ENCODE measurements around the gene OR10AD1.
"Not testable (repeated sequence)": the region's sequence is repeated elsewhere in the genome, so short reads cannot be mapped to it uniquely, and the experiment has no call there.

The OR10AD1 gene, protein sequence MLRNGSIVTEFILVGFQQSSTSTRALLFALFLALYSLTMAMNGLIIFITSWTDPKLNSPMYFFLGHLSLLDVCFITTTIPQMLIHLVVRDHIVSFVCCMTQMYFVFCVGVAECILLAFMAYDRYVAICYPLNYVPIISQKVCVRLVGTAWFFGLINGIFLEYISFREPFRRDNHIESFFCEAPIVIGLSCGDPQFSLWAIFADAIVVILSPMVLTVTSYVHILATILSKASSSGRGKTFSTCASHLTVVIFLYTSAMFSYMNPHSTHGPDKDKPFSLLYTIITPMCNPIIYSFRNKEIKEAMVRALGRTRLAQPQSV

DNA sequence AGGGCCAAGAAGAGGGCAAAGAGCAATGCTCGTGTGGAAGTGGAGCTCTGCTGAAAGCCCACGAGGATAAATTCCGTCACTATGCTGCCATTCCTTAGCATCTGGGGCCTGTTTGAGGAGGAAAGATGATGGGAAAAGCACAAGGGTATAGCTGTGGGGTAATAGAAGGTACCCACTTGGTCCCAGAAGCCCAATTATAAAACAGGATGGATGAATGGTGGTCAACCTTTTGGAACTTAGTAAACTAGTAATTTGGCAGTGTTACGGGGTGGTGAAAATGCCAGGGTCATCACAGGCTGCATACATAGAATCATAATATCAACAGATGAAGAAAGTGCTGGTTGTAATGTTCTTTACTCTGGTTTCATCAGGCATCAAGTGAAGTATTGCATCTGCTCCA lies at the start of gene OR10AD1:
TSS of gene OR10AD1 (minus strand) at position 101 of the 400 bp plus-strand sequence. CDS start at position 101, 0 bp downstream.
- no peak within 1 kb of the TSS for H3K4me3 Mint-ChIP-seq
- peaks cover 46% of the 10 kb centered on the region for H3K9me3 Mint-ChIP-seq
- DNase-seq (no peak), ATAC-seq (no peak)
- peaks cover 25% of the 10 kb centered on the region for H3K4me1 Mint-ChIP-seq
- no peaks in the 10 kb centered on the region for H3K27me3 Mint-ChIP-seq
- H3K27ac Mint-ChIP-seq: no peak within 1 kb of the TSS
- peaks cover 53% of the 10 kb centered on the region for H3K36me3 Mint-ChIP-seq (ENCODE audit: low read depth)

DNA sequence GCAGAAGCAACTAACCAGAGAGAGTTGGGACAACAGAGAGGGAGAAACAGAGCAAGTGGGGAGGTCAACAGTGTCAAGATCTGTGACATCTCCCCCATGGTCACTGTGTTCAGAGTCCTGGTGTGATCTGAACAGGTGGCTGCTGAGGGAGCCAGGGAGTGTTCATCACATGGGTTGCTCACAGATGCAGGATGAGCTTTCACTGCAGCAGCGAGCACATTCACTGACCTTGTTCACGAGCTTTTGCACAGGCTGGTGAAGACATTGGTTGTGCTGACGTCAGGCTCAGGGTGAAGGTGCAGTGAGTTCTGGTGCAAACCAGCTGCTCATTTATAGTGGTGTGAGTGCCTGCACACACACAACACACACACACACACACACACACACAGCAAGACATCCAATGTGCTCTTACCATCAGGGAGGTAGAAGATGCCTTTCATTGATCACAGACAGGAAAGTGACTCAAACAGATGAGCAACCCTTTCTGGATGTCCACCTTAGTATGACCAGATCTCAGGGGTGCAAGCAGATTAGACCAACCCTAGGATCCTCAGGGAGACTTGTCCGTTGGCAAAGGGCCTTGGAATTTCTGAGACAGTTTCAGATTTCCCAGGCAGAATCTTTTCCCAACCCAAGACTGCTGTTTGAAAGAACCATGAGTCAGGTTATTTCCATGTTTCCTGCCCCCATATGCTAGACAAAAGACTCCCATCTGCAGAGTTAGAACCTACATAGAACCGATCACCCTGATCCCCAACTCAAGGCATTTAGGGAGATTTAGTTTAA lies 44.3 kb upstream of the OR10AD1 start:
- no peak for ATAC-seq
- Mint-ChIP-seq H3K4me1 (no peaks in the 10 kb centered on the region), H3K4me3 (no peak overlapping the region), H3K36me3 (ENCODE audit: low read depth) (peaks cover 2% of the 10 kb centered on the region), H3K9me3 (peaks cover 3% of the 10 kb centered on the region), H3K27me3 (peaks cover 12% of the 10 kb centered on the region), H3K27ac (no peak overlapping the region)
- no peak for DNase-seq

DNA sequence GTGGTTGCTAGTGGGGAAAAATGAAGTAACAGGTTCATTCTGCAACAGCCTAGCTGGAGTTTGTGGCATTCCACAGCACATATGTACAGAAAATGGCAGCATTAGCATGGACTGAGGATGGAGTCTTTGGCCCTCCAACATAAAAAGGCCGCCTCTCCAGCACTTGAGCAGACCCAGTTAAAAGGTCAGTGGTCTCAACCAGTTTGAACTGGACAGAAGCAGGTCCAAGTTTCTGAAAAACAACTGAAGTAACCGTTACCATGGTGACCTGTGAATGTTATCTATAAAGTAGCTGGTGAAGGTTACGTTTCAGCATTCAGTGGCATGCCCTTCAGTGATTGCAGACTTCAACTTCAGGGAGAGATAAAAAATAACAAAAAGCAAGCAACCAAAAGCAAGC lies 34.1 kb upstream of the OR10AD1 start:
- ATAC-seq: no peak
- H3K4me3 Mint-ChIP-seq: no peak overlapping the region
- no peaks in the 10 kb centered on the region for H3K36me3 Mint-ChIP-seq (ENCODE audit: low read depth)

DNA sequence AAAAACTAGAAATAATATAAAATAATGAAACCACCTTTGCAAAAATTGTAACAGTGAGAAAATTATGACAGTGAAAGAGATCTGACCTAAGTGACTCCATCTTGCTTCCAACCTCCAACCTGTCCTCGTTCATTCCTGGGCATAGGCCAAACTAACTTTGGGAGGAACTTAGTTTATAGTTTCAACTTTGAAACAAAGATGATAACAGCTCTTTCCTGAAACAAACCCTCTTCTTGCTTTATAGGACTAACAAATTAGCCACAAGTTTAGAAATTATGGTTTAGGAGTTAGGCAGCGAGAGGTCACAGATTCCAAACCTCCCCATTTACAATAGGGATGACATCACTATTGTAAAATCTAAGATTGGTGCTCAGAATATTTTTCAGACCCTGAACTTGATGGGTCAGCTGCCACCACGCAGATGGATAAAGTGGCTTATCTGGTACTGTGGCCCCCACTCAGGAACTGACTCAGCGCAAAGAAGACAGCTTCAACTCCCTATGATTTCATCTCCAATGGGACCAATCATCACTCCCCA lies 32.8 kb upstream of the OR10AD1 start:
- no peaks in the 10 kb centered on the region for H3K4me1 Mint-ChIP-seq
- H3K27me3 Mint-ChIP-seq: peaks cover 8% of the 10 kb centered on the region
- H3K27ac Mint-ChIP-seq: no peak overlapping the region
- no peak for DNase-seq
- H3K36me3 Mint-ChIP-seq (ENCODE audit: low read depth): peaks cover 2% of the 10 kb centered on the region
- no peak overlapping the region for H3K4me3 Mint-ChIP-seq
- ATAC-seq: no peak
- H3K9me3 Mint-ChIP-seq: peaks cover 11% of the 10 kb centered on the region

More for the DNA sequence above, 34.1 kb upstream of the OR10AD1 start:
- peaks cover 8% of the 10 kb centered on the region for H3K27me3 Mint-ChIP-seq
- no peaks in the 10 kb centered on the region for H3K4me1 Mint-ChIP-seq
- no peak overlapping the region for H3K27ac Mint-ChIP-seq
- H3K9me3 Mint-ChIP-seq: peaks cover 7% of the 10 kb centered on the region
- DNase-seq: no peak

DNA sequence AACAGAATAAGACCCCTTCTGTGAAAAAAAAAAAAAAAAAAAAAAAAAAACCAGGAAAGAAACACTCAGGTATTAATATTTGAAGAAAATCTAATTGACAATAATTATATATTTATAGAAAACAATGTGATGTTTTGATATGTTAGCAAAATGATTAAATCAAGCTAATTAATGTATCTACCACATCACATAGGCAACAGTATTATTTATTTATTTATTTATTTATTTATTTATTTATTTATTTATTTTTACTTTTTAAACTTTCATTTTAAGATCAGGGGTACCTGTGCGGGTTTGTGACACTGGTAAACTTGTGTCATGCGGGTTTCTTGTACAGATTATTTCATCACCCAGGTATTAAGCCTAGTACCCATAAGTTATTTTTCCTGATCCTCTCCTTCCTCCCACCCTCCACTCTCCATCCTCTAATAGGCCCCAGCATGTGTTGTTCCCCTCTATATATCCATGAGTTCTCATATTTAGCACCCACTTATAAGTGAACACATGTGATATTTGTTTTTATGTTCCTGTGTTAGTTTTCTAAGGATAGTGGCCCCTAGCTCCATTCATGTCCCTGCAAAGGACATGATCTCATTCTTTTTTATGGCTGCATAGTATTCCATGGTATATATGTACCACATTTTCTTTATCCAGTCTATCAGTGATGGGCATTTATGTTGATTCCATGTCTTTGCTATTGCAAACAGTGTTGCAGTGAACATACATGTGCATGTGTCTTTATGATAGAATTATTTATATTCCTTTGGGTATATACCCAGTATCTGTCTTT lies 28.3 kb upstream of the OR10AD1 start:
- not testable (repeated sequence) for H3K4me1 Mint-ChIP-seq; H3K27ac Mint-ChIP-seq; DNase-seq; ATAC-seq; H3K36me3 Mint-ChIP-seq (ENCODE audit: low read depth); H3K4me3 Mint-ChIP-seq
- Mint-ChIP-seq H3K9me3 (peaks cover 16% of the 10 kb centered on the region), H3K27me3 (peaks cover 23% of the 10 kb centered on the region)

DNA sequence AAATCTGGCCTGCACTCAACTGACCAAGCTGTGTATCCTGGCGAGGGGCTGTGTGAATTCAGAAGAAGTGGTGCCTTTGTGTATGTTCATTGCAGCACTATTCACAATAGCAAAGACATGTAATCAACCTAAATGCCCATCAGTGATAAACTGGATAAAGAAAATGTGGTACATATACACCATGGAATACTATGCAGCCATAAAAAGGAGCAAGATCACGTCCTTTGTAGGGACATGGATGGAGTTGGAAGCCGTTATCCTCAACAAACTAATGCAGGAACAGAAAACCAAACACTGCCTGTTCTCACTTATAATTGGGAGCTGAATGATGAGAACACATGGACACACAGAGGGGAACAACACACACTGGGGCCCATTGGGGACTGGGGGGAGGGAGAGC lies 21.4 kb upstream of the OR10AD1 start:
- not testable (repeated sequence) for H3K4me3 Mint-ChIP-seq; H3K36me3 Mint-ChIP-seq (ENCODE audit: low read depth); ATAC-seq; H3K4me1 Mint-ChIP-seq; H3K27ac Mint-ChIP-seq; DNase-seq; H3K9me3 Mint-ChIP-seq
- H3K27me3 Mint-ChIP-seq: peaks cover 34% of the 10 kb centered on the region

DNA sequence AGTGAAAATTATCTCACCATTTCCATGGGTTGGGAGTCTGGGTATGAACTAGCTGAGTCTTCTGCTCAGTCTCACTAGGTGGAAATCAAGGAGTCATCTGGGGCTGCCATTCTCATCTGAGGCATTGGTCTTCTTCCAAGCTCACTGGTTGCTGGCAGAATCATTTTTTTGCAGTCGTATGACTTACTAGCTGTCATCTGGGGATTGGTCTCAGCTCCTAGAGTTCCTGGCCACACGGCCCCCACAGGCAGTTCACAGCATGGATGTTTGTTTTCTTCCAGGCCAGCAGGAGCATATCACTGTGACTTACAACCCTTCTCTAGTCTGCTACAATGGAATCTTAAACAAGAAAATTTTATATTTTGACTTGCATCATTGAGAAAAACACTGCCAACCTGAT lies 18.6 kb upstream of the OR10AD1 start:
- no peak overlapping the region for H3K27ac Mint-ChIP-seq
- H3K4me1 Mint-ChIP-seq: no peaks in the 10 kb centered on the region
- no peak for DNase-seq
- no peak overlapping the region for H3K4me3 Mint-ChIP-seq
- no peaks in the 10 kb centered on the region for H3K36me3 Mint-ChIP-seq (ENCODE audit: low read depth)
- no peak for ATAC-seq
- H3K27me3 Mint-ChIP-seq: peaks cover 21% of the 10 kb centered on the region
- H3K9me3 Mint-ChIP-seq: no peaks in the 10 kb centered on the region

DNA sequence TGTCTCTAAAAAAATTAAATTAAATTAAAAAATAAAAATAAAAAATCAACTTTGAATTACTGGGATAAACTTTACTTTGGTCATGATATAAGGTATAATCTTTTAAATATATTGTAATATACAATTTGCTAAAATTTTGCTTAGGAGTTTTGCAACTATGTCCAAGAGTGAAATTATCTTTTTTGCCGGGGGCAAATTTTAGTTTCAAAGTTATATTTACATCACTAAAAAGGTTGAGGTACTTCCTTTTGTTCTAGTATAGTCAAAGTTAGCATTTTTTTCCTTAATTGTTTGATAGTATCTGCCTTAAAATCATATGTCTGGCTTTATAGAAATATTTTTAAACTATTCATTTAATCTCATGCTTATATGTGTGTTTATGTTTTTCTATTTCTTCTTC lies 17.6 kb upstream of the OR10AD1 start:
- peaks cover 19% of the 10 kb centered on the region for H3K27me3 Mint-ChIP-seq
- ATAC-seq (no peak), DNase-seq (no peak)
- no peaks in the 10 kb centered on the region for H3K4me1 Mint-ChIP-seq
- no peaks in the 10 kb centered on the region for H3K9me3 Mint-ChIP-seq
- H3K27ac Mint-ChIP-seq: no peak overlapping the region
- no peaks in the 10 kb centered on the region for H3K36me3 Mint-ChIP-seq (ENCODE audit: low read depth)
- no peak overlapping the region for H3K4me3 Mint-ChIP-seq

DNA sequence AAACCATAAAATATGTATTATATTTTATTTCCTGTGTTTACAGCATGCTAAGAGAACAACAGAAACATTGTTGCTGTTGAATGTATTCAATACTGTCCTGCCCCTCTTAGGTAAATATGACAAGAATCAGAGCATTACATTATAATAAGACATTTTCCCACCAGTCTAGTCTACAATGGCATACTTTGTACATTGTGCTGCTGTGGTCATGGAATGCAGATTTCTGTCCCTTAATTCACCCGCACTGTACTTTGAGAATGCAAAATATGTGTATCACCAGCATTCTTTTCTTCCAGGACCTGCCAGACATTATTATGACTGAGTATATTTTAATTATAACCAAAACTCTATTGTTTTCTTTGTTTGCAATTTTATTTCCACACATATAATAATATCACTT lies 16.5 kb upstream of the OR10AD1 start:
- H3K27me3 Mint-ChIP-seq: peaks cover 17% of the 10 kb centered on the region

DNA sequence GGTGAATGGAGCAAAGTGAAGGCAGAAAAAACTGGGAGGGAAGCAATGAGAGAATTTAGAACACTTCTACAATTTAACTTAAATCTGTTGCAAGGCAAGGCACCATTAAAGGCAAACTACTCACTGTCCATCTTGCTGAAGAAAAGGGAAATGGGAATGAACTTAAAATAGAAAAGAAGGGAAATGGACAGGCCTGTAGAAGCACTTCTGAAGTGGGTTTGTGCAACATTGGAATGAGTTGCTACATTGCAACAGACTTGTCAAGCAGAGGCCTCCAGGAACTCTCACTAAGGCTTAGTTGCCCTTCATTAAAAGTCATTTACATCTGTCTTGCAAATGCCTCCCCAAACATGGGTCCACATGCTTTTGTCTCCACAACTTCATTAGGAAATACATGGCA lies 13.7 kb upstream of the OR10AD1 start:
- H3K4me1 Mint-ChIP-seq: peaks cover 2% of the 10 kb centered on the region
- no peaks in the 10 kb centered on the region for H3K36me3 Mint-ChIP-seq (ENCODE audit: low read depth)
- DNase-seq: no peak
- ATAC-seq: no peak
- H3K27me3 Mint-ChIP-seq: peaks cover 16% of the 10 kb centered on the region
- no peaks in the 10 kb centered on the region for H3K9me3 Mint-ChIP-seq
- no peak overlapping the region for H3K27ac Mint-ChIP-seq
- H3K4me3 Mint-ChIP-seq: no peak overlapping the region

More for the DNA sequence above, 16.5 kb upstream of the OR10AD1 start:
- no peaks in the 10 kb centered on the region for H3K9me3 Mint-ChIP-seq
- ATAC-seq (no peak), DNase-seq (no peak)
- H3K4me1 Mint-ChIP-seq: no peaks in the 10 kb centered on the region
- H3K27ac Mint-ChIP-seq: no peak overlapping the region
- no peaks in the 10 kb centered on the region for H3K36me3 Mint-ChIP-seq (ENCODE audit: low read depth)
- H3K4me3 Mint-ChIP-seq: no peak overlapping the region

DNA sequence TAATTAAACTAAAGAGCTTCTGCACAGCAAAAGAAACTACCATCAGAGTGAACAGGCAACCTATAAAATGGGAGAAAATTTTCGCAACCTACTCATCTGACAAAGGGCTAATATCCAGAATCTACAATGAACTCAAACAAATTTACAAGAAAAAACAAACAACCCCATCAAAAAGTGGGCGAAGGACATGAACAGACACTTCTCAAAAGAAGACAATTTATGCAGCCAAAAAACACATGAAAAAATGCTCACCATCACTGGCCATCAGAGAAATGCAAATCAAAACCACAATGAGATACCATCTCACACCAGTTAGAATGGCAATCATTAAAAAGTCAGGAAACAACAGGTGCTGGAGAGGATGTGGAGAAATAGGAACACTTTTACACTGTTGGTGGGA lies 6.4 kb upstream of the OR10AD1 start:
- Mint-ChIP-seq H3K9me3 (peaks cover 23% of the 10 kb centered on the region), H3K36me3 (ENCODE audit: low read depth) (peaks cover 24% of the 10 kb centered on the region)

DNA sequence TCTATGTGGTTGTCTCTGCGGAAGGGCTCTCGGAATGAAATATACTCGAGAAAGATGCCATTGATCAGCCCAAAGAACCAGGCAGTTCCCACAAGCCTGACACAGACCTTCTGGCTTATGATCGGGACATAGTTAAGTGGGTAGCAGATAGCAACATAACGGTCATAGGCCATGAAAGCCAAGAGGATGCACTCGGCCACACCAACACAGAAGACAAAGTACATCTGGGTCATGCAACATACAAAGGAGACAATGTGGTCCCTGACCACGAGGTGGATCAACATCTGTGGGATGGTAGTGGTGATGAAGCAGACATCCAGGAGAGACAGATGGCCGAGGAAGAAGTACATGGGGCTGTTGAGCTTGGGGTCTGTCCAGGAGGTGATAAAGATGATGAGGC lies 326 bp downstream of the OR10AD1 start:
- H3K4me3 Mint-ChIP-seq: no peak overlapping the region
- H3K36me3 Mint-ChIP-seq (ENCODE audit: low read depth): peaks cover 53% of the 10 kb centered on the region
- H3K4me1 Mint-ChIP-seq: peaks cover 25% of the 10 kb centered on the region
- DNase-seq: no peak
- H3K27ac Mint-ChIP-seq: no peak overlapping the region
- ATAC-seq: no peak
- no peaks in the 10 kb centered on the region for H3K27me3 Mint-ChIP-seq
- peaks cover 46% of the 10 kb centered on the region for H3K9me3 Mint-ChIP-seq

More for the DNA sequence above, 6.4 kb upstream of the OR10AD1 start:
- H3K27ac Mint-ChIP-seq, ATAC-seq, H3K4me3 Mint-ChIP-seq, H3K4me1 Mint-ChIP-seq, H3K27me3 Mint-ChIP-seq, DNase-seq: not testable (repeated sequence)

DNA sequence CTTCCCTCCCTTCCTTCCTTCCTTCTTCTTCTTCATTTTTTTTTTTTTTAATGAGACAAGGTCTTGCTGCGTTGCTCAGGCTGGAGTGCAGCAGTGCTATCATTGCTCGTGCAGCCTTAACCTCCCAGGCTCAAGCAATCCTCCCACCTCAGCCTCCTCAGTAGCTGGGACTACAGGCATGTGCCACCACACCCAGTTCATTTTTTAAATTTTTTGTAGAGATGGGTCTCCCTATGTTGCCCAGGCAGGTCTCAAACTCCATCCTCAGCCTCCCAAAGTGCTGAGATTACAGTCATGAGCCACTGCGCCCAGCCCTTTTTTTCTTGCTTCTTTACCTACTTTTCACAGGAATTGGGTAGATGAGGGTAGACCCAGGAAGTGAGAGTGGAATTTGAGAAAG lies 1.6 kb downstream of the OR10AD1 start:
- no peak overlapping the region for H3K27ac Mint-ChIP-seq
- peaks cover 45% of the 10 kb centered on the region for H3K36me3 Mint-ChIP-seq (ENCODE audit: low read depth)
- no peak for ATAC-seq
- peaks cover 34% of the 10 kb centered on the region for H3K4me1 Mint-ChIP-seq
- H3K4me3 Mint-ChIP-seq: no peak overlapping the region
- H3K9me3 Mint-ChIP-seq: peaks cover 35% of the 10 kb centered on the region
- H3K27me3 Mint-ChIP-seq: no peaks in the 10 kb centered on the region
- no peak for DNase-seq

DNA sequence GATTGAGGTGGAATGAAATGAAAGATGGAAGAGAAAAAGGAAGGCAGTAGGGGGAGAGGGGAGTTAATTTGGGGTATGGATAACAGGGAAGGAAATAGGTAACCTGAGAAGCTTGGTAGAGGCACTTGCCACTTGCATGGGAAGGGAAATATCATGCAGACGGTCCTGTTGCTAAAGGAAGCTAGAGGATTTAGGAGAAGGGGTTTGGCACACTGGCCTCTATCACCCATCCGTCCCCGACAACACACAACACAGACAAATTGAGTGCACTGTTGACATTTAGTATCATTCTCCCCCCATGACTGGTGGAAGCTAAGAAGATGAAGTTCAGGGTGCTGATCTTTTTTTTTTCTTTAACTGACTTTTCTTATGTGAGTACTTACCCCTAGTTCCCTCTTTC lies 2.0 kb downstream of the OR10AD1 start:
- Mint-ChIP-seq H3K27ac (no peak overlapping the region), H3K27me3 (no peaks in the 10 kb centered on the region), H3K9me3 (peaks cover 32% of the 10 kb centered on the region), H3K36me3 (ENCODE audit: low read depth) (peaks cover 41% of the 10 kb centered on the region), H3K4me1 (peaks cover 36% of the 10 kb centered on the region), H3K4me3 (no peak overlapping the region)
- no peak for DNase-seq
- no peak for ATAC-seq
